Measurements from ENCODE around the gene ANKRD33B.

DNA sequence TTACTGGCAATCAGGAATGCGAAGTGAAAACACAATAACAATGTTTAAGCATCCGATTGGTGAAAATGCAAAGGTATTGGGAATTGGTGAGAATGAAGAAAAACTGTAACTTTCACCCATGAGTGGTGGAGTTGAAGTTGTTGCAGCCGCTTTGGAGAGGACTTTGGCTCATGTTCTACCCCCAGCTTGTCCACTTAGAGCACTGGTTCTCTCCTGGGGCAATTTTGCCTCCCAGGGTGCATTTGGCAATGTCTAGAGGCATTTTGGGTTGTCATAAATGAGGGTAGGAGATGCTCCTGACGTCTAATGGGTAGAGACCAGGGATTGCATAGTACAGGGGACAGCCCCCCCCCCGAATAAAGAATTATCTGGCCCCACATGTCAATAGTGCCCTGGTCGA, 46.2 kb downstream of the ANKRD33B start:
- no peak for TF ChIP-seq CTCF (IDR thresholded peaks at IDR 0.05)
- no peak for TF ChIP-seq EP300 (IDR thresholded peaks at IDR 0.05)
- TF ChIP-seq POLR2A (IDR thresholded peaks at IDR 0.05) = no peak

All from suprapubic skin (tissue), 3 donors.